C4-2B (cell line): Measurements from ENCODE around the gene TCFL5.

Source experiments
- H3K27ac ChIP-seq: fragments of 450-650 bp; 2 replicates; pipeline ENCODE4 v1.5.1; 2017
- CTCF ChIP-seq: fragments of 450-650 bp; conservative IDR thresholded peaks from 2 replicates; pipeline ENCODE4 v1.5.1; 2017; ENCODE audit warnings: mild to moderate bottlenecking
- ZFX ChIP-seq: fragments of 450-650 bp; IDR thresholded peaks from 2 replicates; pipeline ENCODE4 v1.6.1; 2017

TCFL5 gene

GRCh38 chr20:62806383-62807050, 55.1 kb downstream of the TCFL5 start:
- TF ChIP-seq CTCF (no peak), ZFX (no peak)
- H3K27ac ChIP-seq, result peak overlapping the region; percentile 84

GRCh38 chr20:62805711-62806382, 55.8 kb downstream of the TCFL5 start:
- no peak for TF ChIP-seq CTCF
- no peak for TF ChIP-seq ZFX
- H3K27ac ChIP-seq, result peak overlapping the region; percentile 84

GRCh38 chr20:62805155-62805710, 56.4 kb downstream of the TCFL5 start:
- TF ChIP-seq CTCF, result no peak
- TF ChIP-seq ZFX, result peak; percentile 88
- peak overlapping the region; percentile 84 for H3K27ac ChIP-seq

- H3K27ac ChIP-seq, result peak within 1 kb of the TSS; percentile 84
- no peak for TF ChIP-seq ZFX
- no peak for TF ChIP-seq CTCF
Observed at GRCh38 chr20:62804627-62805154, 56.9 kb downstream of the TCFL5 start, which contains the start of gene OGFR. TSS of gene OGFR (plus strand) at chr20:62804835. CDS start at chr20:62804860, 25 bp downstream.

- H3K27ac ChIP-seq, result peak overlapping the region; percentile 84; the same call in 1 of the 2 replicates
- no peak for TF ChIP-seq ZFX
- TF ChIP-seq CTCF, result no peak
Observed at GRCh38 chr20:62804021-62804626, 57.5 kb downstream of the TCFL5 start.

- TF ChIP-seq CTCF (no peak), ZFX (no peak)
- no peak overlapping the region for H3K27ac ChIP-seq
Observed at GRCh38 chr20:62802026-62802712, 59.5 kb downstream of the TCFL5 start.
